ENCODE results near the gene PRR36.
A peak's percentile ranks its signal among the peaks of the same experiment; 100 is the strongest.

Gene PRR36

GRCh38 chr19:7858109-7858770 lies 15.9 kb downstream of the PRR36 start:
- DNase-seq: no peak

DNA sequence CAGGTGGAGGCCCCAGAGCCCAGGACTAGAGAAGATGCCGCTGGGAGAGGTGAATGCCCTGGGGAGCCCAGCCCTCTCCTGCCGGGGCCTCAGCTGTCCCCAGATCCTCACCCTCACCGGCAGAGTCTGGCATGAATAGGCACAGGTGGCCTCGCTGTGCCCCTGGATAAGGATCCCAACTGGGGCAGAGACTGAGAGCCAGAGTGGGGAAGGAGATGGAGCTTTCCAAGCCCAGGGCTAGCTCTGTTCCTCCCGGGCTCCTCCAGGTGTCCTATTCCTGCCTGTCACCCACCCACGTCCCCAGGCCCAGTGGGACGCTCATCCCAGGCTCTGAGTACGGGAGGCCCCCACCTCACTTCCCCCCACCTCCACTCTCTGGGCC lies 16.5 kb downstream of the PRR36 start:
- no peak for DNase-seq

DNA sequence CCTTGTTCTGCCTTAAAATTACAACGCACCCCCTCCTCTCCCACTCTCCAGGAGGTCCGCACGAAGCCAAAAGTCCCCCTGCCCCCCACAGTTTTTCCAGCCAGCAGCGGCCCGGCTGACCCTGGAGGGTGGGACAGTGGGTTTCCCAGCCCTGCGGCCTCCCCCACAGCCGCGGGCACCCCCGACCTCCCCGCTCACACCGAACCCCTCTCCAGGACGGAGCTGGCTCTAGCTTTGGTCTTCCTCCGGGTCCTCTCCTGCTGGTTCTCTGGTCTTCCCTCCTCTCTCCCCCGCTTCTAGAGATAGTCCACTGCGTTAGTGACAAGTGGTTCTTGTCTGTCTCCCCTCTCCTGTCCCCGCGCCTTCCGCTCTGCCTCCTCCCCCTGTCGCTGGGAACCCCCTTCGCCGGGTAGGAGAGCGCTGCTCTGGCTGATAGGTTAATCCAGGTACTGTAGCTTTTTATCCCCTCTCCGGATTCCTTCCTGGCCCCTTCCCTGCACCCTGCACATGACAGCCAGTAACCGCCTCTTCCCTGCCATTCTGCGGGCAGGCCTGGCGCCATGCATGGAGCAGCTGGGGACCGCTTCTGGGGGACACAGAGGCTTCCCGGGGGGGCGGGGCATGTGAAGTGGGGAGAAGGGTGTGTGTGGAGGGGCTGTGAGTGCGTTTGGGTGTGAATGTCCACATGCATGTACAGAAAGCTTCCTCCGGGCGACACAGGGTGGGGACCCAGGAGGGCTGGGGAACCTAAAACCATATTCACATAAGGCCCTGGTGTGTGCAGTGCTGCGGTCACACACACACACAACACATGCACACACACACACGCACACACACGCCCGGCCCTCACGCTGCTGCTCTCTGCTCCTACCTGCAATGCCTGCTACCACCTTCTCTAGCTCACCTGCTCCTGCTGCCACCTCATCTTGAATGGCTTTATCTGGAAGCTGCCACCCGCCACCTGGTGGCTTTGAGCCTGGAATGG lies 17.2 kb downstream of the PRR36 start:
- no peak for DNase-seq

DNA sequence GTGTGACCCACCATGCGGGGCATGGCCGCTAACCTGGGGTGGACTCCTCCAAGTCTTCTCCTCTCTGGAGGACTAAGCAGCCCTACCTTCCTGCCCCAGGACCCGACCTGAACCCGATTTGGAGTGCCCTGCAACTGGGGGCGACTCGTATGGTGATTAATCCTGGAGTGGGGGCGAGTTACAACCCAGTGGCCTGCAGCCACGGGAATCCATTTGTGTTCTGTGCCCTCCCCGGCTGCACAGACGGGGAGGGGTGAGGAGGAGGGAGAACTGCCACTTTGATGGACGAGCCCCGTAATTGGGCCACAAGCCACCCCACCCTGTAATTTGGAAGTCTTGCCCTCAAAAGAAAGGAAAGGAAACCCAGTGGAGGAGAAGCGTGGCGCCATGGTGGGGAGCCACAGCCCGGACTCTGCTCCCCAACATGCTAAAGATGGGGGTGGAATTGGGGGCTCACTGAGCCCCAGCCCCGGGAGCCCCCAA lies 18.0 kb downstream of the PRR36 start:
- no peak for DNase-seq

DNA sequence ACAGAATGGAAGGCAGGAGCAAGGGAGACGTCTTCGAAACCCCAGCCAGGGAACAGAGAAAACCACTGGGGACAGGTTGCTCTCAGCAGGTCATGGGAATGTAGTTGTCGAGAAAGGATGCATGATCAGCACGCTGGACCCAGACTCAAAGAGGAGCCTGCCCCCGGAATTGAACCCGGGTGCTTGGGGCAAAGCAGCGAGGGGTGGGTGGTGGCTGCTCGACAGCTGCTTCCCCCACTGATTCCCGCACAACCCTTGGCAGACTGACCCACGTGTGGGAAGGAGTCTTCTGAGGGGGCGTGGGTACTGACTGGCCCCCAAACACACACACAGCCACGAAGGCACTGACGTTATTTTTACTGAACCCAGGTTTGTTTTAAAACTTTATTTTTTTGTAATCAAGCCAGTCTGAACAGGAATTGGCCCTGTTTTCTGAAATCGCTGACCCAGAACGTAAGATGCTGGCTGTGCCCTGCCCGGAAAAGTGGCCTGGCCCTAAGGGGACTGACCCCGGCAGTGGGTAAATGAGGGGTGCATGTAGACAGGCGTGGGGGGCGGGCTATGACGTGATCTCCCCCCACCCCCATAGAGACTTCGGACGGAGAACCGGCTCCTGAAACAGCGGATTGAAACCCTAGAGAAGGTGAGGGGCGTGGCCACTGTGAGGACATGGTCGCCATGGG lies 18.6 kb downstream of the PRR36 start:
- DNase-seq: no peak

- DNase-seq: no peak
Measured at GRCh38 chr19:7853770-7854128, 20.4 kb downstream of the PRR36 start.

DNA sequence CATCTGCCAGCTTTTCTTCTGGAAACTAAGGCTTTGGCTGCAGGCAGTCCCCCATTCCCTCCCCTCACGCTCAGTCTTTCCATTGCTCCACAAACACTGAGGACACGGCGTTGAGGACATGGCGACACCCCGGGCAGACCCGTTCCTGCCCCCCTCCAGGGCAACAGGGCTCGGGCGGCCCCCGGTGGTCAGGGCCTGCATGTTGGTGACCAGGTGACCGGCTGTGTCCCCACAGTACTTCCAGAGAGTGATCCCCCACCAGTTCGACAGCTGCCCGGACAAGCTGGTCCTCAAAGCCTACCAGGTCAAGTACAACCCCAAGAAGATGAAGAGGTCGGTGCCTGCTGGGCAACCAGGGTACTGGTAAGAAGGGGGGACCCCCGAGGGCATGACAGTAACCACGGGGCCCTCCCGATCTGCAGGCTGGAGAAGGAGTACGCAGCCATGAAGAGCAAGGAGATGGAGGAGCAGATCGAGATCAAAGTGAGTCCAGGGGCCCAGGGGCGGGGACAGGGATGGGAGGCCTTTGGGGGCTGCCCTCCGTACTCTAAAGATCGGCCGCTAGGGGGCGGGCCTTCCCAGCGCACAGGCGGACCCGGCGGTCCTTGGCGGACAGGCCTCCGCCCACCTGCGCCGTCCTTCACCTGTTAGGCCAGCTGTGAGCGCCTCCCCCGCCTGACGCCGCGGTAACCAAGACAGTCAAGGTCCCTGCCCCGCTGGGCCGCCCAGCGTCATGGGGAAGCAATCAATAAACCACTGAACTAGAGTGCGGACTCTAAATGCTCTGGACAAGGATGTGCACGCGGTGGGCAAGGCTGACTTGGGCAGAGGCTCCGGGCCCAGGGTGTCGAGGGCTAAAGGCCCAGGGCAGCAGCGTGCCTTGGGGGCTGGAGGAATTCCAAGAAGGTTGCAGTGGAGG lies 21.1 kb downstream of the PRR36 start:
- DNase-seq: peak; percentile 69

- DNase-seq: no peak
Measured at GRCh38 chr19:7851623-7852500, 22.3 kb downstream of the PRR36 start.

- no peak for DNase-seq
Measured at GRCh38 chr19:7850945-7851622, 23.1 kb downstream of the PRR36 start.

GRCh38 chr19:7850000-7850813 lies 24.0 kb downstream of the PRR36 start:
- DNase-seq: no peak

DNA sequence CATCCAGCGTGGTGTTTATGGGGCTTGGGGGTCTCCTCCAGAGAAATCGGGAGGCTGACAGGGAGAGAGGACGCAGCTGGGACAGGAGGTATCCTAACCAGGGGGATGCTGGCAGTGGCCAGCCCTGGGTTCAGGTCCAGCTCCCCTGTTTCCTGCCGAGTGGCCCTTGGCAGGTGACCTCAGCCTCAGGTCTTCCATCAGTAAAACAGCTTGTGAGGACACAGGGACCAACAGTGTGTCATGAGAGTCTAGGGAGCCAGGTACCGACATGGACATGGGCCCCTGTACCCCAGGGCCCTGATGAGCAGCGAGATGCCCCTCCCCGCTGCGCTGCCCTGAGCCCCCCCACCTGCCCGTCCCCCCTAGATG lies 24.6 kb downstream of the PRR36 start:
- no peak for DNase-seq

DNA sequence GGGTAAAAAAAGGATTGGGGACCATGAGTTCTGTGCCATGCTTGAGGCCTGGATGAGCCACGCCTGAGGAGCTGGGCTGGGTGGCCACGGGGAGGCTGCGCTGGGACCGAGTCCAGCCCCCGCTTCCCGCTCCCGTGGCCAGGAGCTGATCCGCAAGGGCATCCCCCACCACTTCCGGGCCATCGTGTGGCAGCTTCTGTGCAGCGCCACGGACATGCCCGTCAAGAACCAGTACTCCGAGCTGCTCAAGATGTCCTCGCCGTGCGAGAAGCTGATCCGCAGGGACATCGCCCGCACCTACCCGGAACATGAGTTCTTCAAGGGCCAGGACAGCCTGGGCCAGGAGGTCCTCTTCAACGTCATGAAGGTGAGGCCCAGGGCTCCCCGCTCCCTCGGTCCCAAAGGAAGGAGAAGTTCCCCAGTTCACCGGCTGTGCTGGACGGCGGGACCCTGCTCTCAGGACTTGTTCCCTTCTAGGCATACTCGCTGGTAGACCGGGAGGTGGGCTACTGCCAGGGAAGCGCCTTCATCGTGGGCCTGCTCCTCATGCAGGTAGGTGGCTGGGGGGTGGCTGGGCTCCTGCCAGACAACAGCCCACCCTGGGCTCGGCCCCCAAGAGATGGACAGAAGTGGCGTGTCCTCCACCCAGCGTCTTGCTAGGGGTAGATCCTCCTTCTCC lies 25.3 kb downstream of the PRR36 start:
- no peak for DNase-seq

GRCh38 chr19:7847664-7848063 lies 26.5 kb downstream of the PRR36 start:
- no peak for DNase-seq

- no peak for DNase-seq
Measured at GRCh38 chr19:7846155-7846646, 28.0 kb downstream of the PRR36 start.

GRCh38 chr19:7845390-7846154 lies 28.6 kb downstream of the PRR36 start:
- no peak for DNase-seq

- no peak for DNase-seq
Measured at GRCh38 chr19:7844951-7845350, 29.2 kb downstream of the PRR36 start.

DNA sequence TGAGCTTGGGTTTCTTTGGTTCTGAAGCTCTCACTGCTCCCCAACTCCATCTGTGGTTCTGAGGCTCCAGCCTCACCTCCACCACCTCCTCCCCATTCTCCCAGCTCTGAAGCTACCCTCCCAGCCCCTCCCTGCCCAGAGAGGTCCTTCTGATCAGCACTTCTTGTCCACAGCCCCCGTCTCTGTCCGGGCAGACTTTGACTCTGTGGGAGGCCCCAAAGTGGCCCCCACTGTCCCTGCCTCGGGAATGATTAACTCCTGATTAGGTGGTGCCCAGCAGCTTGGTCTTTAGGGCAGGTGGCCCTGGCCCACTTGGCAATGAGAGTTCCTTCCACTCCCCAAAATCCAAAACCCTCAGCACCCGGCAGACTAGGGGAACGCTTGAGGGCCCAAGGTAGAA lies 29.8 kb downstream of the PRR36 start:
- no peak for DNase-seq

DNA sequence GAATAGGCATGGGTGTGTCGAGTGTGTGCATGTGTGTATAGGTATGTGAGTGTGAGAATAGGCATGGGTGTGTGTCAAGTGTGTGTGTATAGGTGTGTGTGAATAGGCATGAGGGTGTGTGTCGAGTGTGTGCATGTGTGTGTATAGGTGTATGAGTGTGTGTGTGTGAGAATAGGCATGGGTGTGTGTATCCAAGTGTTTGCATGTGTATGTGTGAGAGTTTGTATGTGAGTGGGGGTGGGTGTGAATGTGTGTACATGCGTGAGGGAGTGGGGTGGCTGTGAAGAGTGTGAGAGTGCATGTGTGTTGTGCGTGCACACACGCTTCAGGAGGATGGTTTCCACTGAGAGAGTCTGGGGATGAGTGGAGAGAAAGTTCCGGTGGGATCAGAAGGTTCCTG lies 30.7 kb downstream of the PRR36 start:
- no peak for DNase-seq

All from CD4-positive, alpha-beta T cell treated with Interleukin-21 for 1 hour (primary cell).